Head of caudate nucleus (tissue), 42 donors: ENCODE measurements around the gene MYRIP.
"Not testable (repeated sequence)": the region's sequence is repeated elsewhere in the genome, so short reads cannot be mapped to it uniquely, and the experiment has no call there.

ENCODE experiments used
- DNase-seq, 42 donors: peaks; one replicate each; pipeline versions ENCODE4 v3.0.0 to v3.0.0-alpha.2; 2020 to 2021; ENCODE audit warnings: mixed read lengths in 7 of 42
- intact Hi-C: fragments of 100-400 bp; cut with DNase I; formaldehyde crosslinking; loops from one replicate; pipeline ENCODE4 v1.15.0; 2022

MYRIP gene

GRCh38 chr3:40055361-40055760, 246.0 kb downstream of the MYRIP start:
- intact Hi-C loops, result no loop called here
- DNase-seq, result no peak

GRCh38 chr3:40055956-40056355, 246.5 kb downstream of the MYRIP start:
- intact Hi-C loops, result no loop called here
- DNase-seq, result no peak

- intact Hi-C loops, result no loop called here
- peak in 3 of 42 donors; percentile 10 to 43 (median 17) for DNase-seq
Measured at GRCh38 chr3:40057077-40057476, 247.7 kb downstream of the MYRIP start.

- intact Hi-C loops, result no loop called here
- DNase-seq, result no peak
Measured at GRCh38 chr3:40057786-40058185, 248.4 kb downstream of the MYRIP start.

GRCh38 chr3:40068636-40069035, 259.2 kb downstream of the MYRIP start:
- intact Hi-C loops, result no loop called here
- DNase-seq, result no peak

GRCh38 chr3:40070816-40071215, 261.4 kb downstream of the MYRIP start:
- intact Hi-C loops, result no loop called here

GRCh38 chr3:40071683-40072238, 262.4 kb downstream of the MYRIP start:
- intact Hi-C loops, result no loop called here
- DNase-seq, result no peak

More at GRCh38 chr3:40070816-40071215, 261.4 kb downstream of the MYRIP start:
- peak in 4 of 42 donors; percentile 21 to 54 (median 30) for DNase-seq

GRCh38 chr3:40073310-40074007, 264.1 kb downstream of the MYRIP start:
- intact Hi-C loops, result no loop called here
- DNase-seq, result no peak

GRCh38 chr3:40077139-40077538, 267.7 kb downstream of the MYRIP start:
- DNase-seq, intact Hi-C loops: not testable (repeated sequence)

GRCh38 chr3:40077828-40078492, 268.6 kb downstream of the MYRIP start:
- DNase-seq, intact Hi-C loops: not testable (repeated sequence)

GRCh38 chr3:40078590-40078989, 269.2 kb downstream of the MYRIP start:
- intact Hi-C loops, result no loop called here
- DNase-seq, result no peak

- intact Hi-C loops, result no loop called here
- DNase-seq, result no peak
Measured at GRCh38 chr3:40079203-40079846, 269.9 kb downstream of the MYRIP start.

GRCh38 chr3:40079847-40080240, 270.4 kb downstream of the MYRIP start:
- DNase-seq, result no peak
- intact Hi-C loops, result no loop called here

GRCh38 chr3:40083066-40083465, 273.7 kb downstream of the MYRIP start:
- intact Hi-C loops, result no loop called here
- no peak for DNase-seq

GRCh38 chr3:40084424-40084823, 275.0 kb downstream of the MYRIP start:
- DNase-seq, intact Hi-C loops: not testable (repeated sequence)

GRCh38 chr3:40086890-40087883, 277.8 kb downstream of the MYRIP start:
- DNase-seq, result no peak
- intact Hi-C loops, result no loop called here

GRCh38 chr3:40088527-40089170, 279.2 kb downstream of the MYRIP start:
- intact Hi-C loops, result no loop called here
- no peak for DNase-seq

GRCh38 chr3:40096661-40097111, 287.3 kb downstream of the MYRIP start:
- peak in 20 of 42 donors; percentile 5 to 63 (median 36) for DNase-seq
- intact Hi-C loops, result no loop called here
